Peyer's patch (tissue), 4 donors: ENCODE results near the gene ZNF516. TPM values are rescaled to one million over a fixed set of nuclear protein-coding genes. Genes with fewer than 3 reads are reported as not detected.
A peak's percentile ranks its signal among the peaks of the same experiment; 100 is the strongest.

ENCODE experiments used
- DNase-seq, 3 donors: peaks; one replicate each; pipeline ENCODE4 v3.0.0-alpha.2; 2017 to 2019
- H3K27ac ChIP-seq, 4 donors: fragments of 200-600 bp; sonication (generic); one replicate each; pipeline ENCODE4 v1.5.1; 2016 to 2019
- H3K27me3 ChIP-seq, 2 donors: fragments of 200-600 bp; sonication (generic); one replicate each; pipeline ENCODE4 v1.5.1; 2019
- H3K36me3 ChIP-seq, 3 donors: fragments of 200-600 bp; sonication (generic); one replicate each; pipeline ENCODE4 v1.5.1; 2016 to 2019
- H3K4me1 ChIP-seq, 4 donors: fragments of 200-600 bp; sonication (generic); one replicate each; pipeline ENCODE4 v1.5.1; 2016 to 2019
- H3K4me3 ChIP-seq, 4 donors: fragments of 200-600 bp; sonication (generic); 1 replicate in 3 of 4; 2 replicates in 1 of 4; pipeline ENCODE4 v1.5.1; 2016 to 2019; ENCODE audit warnings: mild to moderate bottlenecking in 1 of 4
- H3K9me3 ChIP-seq, 4 donors: fragments of 200-600 bp; sonication (generic); one replicate each; pipeline ENCODE4 v1.5.1; 2016 to 2019; ENCODE audit warnings: mild to moderate bottlenecking in 1 of 4
- POLR2A ChIP-seq, 2 donors: fragments of 450-650 bp; IDR thresholded peaks; one replicate each; pipeline ENCODE4 v1.5.1; 2017; ENCODE audit warnings: antibody characterized with exemption in 2 of 2, mild to moderate bottlenecking in 2 of 2, moderate library complexity in 2 of 2
- total RNA-seq, 4 donors: library from RNA; depleted of rRNA; stranded (reverse); fragments of >200 nt; gene quantifications; one replicate each; pipeline ENCODE4 v1.1.0, GENCODE V29; 2016
- TF ChIP-seq, protein P1 (sequence below), 6 experiments: fragments of 450-650 bp in 4 of 6; fragments of 200-600 bp in 2 of 6; sonication (generic) in 1 of 6; IDR thresholded peaks; one replicate each; pipeline ENCODE4 v1.5.1; 2017 to 2019; ENCODE audit warnings: antibody characterized with exemption in 6 of 6, mild to moderate bottlenecking in 3 of 6, moderate library complexity in 1 of 6

Gene ZNF516
- total RNA-seq, 4 donors from 2014 or later = 19.8 to 39.6 (median 25.7) TPM

DNA sequence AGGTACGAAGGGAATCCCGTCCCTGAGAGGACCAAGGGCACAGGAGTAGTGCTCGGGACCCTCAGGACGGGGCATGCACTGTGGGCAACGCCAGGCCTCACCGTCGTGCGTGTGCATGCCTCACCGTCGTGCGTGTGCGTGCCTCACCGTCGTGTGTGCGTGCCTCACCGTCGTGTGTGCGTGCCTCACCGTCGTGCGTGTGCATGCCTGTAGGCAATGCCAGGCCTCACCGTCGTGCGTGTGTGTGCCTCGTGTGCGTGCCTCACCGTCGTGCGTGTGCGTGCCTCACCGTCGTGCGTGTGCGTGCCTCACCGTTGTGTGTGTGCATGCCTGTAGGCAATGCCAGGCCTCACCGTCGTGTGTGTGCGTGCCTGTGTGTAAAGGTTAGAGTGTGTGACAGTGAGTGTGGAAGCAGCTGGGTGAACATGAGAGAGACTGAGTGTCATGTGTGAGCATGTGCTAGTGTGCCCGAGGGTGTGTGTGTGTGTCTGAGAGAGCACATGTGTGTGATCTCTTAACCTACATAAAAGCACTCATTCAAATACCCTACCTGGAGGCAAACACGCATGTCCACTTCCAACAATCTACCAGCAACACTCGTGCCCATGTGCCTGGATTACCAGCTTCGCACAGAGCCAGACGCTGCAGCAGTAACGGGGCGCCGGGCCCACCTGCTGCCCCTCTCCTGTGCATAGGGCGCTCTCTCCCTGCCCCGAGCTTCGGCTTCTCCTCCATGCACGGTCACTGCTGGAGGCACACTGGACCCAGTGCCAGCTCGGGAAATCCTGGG, 36.3 kb downstream of the ZNF516 start:
- Histone ChIP-seq H3K36me3 (peaks cover 0 to 11% (median 0%) of the 10 kb centered on the region in 3 donors), H3K4me1 (peaks cover 0 to 22% (median 0%) of the 10 kb centered on the region in 4 donors), H3K27me3 (no peaks in the 10 kb centered on the region), H3K27ac (peak overlapping the region in 1 of 4 donors; percentile 67), H3K4me3 (no peak overlapping the region), H3K9me3 (no peaks in the 10 kb centered on the region)
- DNase-seq = peak in 1 of 3 donors; percentile 38
- TF ChIP-seq POLR2A (IDR thresholded peaks at IDR 0.05) = no peak
- TF ChIP-seq, protein P1, sequence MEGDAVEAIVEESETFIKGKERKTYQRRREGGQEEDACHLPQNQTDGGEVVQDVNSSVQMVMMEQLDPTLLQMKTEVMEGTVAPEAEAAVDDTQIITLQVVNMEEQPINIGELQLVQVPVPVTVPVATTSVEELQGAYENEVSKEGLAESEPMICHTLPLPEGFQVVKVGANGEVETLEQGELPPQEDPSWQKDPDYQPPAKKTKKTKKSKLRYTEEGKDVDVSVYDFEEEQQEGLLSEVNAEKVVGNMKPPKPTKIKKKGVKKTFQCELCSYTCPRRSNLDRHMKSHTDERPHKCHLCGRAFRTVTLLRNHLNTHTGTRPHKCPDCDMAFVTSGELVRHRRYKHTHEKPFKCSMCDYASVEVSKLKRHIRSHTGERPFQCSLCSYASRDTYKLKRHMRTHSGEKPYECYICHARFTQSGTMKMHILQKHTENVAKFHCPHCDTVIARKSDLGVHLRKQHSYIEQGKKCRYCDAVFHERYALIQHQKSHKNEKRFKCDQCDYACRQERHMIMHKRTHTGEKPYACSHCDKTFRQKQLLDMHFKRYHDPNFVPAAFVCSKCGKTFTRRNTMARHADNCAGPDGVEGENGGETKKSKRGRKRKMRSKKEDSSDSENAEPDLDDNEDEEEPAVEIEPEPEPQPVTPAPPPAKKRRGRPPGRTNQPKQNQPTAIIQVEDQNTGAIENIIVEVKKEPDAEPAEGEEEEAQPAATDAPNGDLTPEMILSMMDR (IDR thresholded peaks at IDR 0.05) = no peak

DNA sequence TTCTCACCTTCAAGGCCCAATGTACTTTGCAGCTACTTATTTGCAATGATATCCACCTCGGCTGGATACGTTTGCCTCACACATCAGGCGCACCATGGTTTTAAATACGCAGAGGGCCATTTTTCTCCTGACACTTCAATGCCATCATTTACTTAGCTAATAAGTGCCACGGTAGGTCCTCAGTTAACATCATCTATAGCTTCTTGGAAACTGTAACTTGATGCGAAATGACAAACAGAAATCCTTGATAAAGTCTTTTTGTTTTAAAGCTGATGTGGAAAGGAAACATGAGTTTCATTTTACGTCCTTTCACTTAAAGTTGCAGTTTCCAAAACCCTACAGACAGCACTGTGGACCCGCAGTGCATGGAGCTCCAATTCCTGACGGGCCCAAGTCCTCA, 37.1 kb downstream of the ZNF516 start:
- no peak for DNase-seq
- no peaks in the 10 kb centered on the region for H3K9me3 ChIP-seq
- H3K4me3 ChIP-seq = no peak overlapping the region
- no peak overlapping the region for H3K27ac ChIP-seq
- TF ChIP-seq, protein P1 (IDR thresholded peaks at IDR 0.05) = no peak
- no peak for TF ChIP-seq POLR2A (IDR thresholded peaks at IDR 0.05)
- H3K27me3 ChIP-seq = no peaks in the 10 kb centered on the region
- peaks cover 0 to 11% (median 0%) of the 10 kb centered on the region in 3 donors for H3K36me3 ChIP-seq
- H3K4me1 ChIP-seq = peaks cover 0 to 30% (median 0%) of the 10 kb centered on the region in 4 donors

DNA sequence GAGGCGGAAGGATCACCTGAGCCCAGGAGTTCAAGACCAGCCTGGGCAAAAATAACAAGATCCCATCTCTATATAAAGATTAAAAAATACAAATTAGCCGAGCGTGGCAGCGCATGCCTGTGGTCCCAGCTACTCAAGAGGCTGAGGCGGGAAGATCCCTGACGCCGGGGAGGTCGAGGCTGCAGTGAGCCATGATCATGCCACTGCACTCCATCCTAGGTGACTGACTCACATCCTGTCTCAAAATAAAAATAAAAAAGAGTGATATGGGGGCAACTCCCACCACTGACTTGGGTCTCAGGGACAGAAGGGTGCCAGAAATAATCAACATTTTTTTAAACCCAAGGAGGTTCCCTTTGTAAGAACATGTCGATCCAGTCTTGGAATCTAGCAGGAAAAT, 37.6 kb downstream of the ZNF516 start:
- no peaks in the 10 kb centered on the region for H3K9me3 ChIP-seq
- H3K36me3 ChIP-seq = peaks cover 0 to 11% (median 0%) of the 10 kb centered on the region in 3 donors
- H3K27ac ChIP-seq = no peak overlapping the region
- TF ChIP-seq, protein P1 (IDR thresholded peaks at IDR 0.05) = no peak
- TF ChIP-seq POLR2A (IDR thresholded peaks at IDR 0.05) = no peak
- DNase-seq = peak in 1 of 3 donors; percentile 14
- peaks cover 0 to 34% (median 0%) of the 10 kb centered on the region in 4 donors for H3K4me1 ChIP-seq
- no peaks in the 10 kb centered on the region for H3K27me3 ChIP-seq
- no peak overlapping the region for H3K4me3 ChIP-seq

DNA sequence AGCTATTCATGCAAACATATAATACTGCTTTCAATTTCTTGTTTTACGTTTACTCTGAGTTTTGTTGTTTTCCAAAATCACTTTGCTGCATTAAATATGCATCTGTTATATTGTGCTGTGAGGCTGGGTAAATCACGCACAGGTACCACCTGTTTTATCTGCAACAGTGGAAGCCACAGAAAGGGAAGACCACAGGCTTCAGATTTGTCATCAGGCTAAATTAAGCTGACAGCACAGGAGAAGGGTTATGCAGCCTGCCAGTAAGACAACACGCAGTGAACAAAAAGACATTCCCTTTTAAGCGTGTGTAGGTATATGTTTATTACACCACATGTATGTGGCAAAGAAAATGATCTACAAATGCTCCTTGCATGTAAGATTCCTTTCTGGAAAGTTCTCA, 38.2 kb downstream of the ZNF516 start:
- Histone ChIP-seq H3K27me3 (no peaks in the 10 kb centered on the region), H3K27ac (no peak overlapping the region), H3K9me3 (no peaks in the 10 kb centered on the region), H3K4me1 (peaks cover 0 to 36% (median 0%) of the 10 kb centered on the region in 4 donors), H3K36me3 (peaks cover 0 to 10% (median 0%) of the 10 kb centered on the region in 3 donors), H3K4me3 (no peak overlapping the region)
- TF ChIP-seq POLR2A (IDR thresholded peaks at IDR 0.05) = no peak
- TF ChIP-seq, protein P1 (IDR thresholded peaks at IDR 0.05) = no peak
- no peak for DNase-seq

DNA sequence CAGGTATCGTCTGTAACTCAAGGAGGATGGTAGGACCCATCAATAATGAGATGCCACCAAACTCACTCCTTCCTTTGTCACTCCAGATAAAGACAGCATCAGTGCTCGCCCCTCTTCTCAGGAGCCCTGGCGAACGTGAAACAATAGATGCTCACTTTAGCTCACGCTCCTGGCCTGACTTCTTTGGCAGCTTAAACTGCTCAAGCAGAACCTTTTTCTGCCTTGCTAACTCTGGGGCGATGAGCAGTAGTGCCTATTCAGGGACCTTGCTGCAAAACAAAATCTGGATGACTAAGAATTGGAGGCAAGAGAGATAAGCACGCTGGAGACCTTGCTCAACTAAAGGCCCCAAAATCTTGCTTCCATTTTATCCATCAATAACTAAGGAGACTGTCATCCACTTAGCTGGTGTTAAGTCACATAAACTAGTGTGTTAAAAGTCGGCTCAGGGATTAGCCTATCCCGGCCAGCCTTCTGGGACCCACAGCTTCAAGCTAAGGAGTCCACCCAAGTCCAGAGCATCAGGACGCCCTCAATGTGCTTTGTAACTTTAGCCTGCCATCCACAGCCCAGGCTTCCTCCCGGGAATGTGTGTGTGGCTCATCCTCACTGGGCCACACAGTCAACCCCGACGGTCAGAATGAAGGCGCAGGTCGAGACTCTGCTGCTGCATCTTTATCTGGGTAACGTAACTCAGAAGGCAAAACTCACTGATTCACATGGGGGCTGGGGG, 38.9 kb downstream of the ZNF516 start:
- no peaks in the 10 kb centered on the region for H3K27me3 ChIP-seq
- H3K9me3 ChIP-seq = no peaks in the 10 kb centered on the region
- peaks cover 0 to 39% (median 0%) of the 10 kb centered on the region in 4 donors for H3K4me1 ChIP-seq
- TF ChIP-seq, protein P1 (IDR thresholded peaks at IDR 0.05) = no peak
- no peak for TF ChIP-seq POLR2A (IDR thresholded peaks at IDR 0.05)
- no peak overlapping the region for H3K27ac ChIP-seq
- no peak overlapping the region for H3K4me3 ChIP-seq
- DNase-seq = peak in 1 of 3 donors; percentile 24
- peaks cover 0 to 6% (median 0%) of the 10 kb centered on the region in 3 donors for H3K36me3 ChIP-seq
